Activated CD8-positive, alpha-beta T cell treated with anti-CD3 and anti-CD28 coated beads, Interleukin-2, amount 10 ng/mL, durations not matched to agents 7 days and 5 days (primary cell): ENCODE data around the gene CPSF4. TPM values are rescaled to one million over a fixed set of nuclear protein-coding genes. Genes with fewer than 3 reads are reported as not detected.

Source experiments
- total RNA-seq, 2 experiments: library from RNA; stranded (reverse); gene quantifications; one replicate each; pipeline ENCODE4 v1.2.3, GENCODE V29; 2021

CPSF4 gene
- total RNA-seq, 2 experiments from 2014 or later, result 64.0 to 65.8 TPM

Other genes with a start within 250 kb of the CPSF4 start
- not detected for gene KPNA7, start 230.8 kb upstream of the CPSF4 start, total RNA-seq
- not detected for gene MYH16, start 166.1 kb upstream of the CPSF4 start, total RNA-seq
- 10 to 100 TPM; 51.4 to 56.1 TPM for gene ARPC1A, start 113.0 kb upstream of the CPSF4 start, total RNA-seq
- gene ARPC1B, start 64.2 kb upstream of the CPSF4 start, total RNA-seq, result 100 to 1,000 TPM; 408 to 412 TPM
- 100 to 1,000 TPM; 104 TPM for gene PDAP1, start 30.3 kb upstream of the CPSF4 start, total RNA-seq
- 100 to 1,000 TPM; 101 to 110 TPM for gene BUD31, start 30.0 kb upstream of the CPSF4 start, total RNA-seq
- 10 to 100 TPM; 10.9 to 13.4 TPM for gene PTCD1, start 145 bp upstream of the CPSF4 start, total RNA-seq
- gene ATP5MF, start 27.2 kb downstream of the CPSF4 start, total RNA-seq, result 100 to 1,000 TPM; 437 to 479 TPM
- 10 to 100 TPM; 21.5 to 24.2 TPM for gene ZNF789, start 33.9 kb downstream of the CPSF4 start, total RNA-seq
- gene ZNF394, start 61.3 kb downstream of the CPSF4 start, total RNA-seq, result 10 to 100 TPM; 48.3 to 58.1 TPM
- 10 to 100 TPM; 13.9 TPM for gene ZKSCAN5, start 65.7 kb downstream of the CPSF4 start, total RNA-seq
- gene FAM200A, start 113.2 kb downstream of the CPSF4 start, total RNA-seq, result 1 to 10 TPM; 5.1 to 5.4 TPM
- gene ZNF655, start 119.7 kb downstream of the CPSF4 start, total RNA-seq, result 100 to 1,000 TPM; 101 to 108 TPM
- 1 to 10 TPM; 1.2 to 1.4 TPM for gene TMEM225B, start 159.3 kb downstream of the CPSF4 start, total RNA-seq
- 10 to 100 TPM; 34.8 to 36.3 TPM for gene ZSCAN25, start 178.0 kb downstream of the CPSF4 start, total RNA-seq
- gene CYP3A5, start 241.1 kb downstream of the CPSF4 start, total RNA-seq, result not detected